ENCODE measurements around the gene ANXA8L1.
"Not testable (repeated sequence)": the region's sequence is repeated elsewhere in the genome, so short reads cannot be mapped to it uniquely, and the experiment has no call there.

The ANXA8L1 gene

DNA sequence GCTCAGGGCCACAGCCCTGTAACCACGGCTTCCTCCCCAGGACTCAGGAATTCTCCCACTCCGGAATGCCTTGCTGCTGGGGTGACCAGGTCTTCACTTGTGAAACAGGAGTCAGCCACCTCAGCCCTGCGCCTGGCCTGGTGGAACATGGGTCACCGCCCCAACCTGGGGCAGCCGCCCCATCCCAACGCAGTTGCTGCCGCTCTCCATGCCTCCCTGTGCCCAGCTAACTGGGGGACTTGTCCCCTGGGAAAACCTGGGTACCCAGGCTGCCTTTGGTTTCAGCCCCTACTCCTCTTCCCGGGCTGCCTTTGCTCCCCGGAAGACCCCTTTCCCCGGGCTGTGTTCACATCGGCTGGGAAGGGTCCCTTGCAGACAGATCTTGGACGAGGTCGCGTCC is 22.2 kb downstream of the ANXA8L1 start:
- not testable (repeated sequence) for DNase-seq (ENCODE audit: low spot score)

DNA sequence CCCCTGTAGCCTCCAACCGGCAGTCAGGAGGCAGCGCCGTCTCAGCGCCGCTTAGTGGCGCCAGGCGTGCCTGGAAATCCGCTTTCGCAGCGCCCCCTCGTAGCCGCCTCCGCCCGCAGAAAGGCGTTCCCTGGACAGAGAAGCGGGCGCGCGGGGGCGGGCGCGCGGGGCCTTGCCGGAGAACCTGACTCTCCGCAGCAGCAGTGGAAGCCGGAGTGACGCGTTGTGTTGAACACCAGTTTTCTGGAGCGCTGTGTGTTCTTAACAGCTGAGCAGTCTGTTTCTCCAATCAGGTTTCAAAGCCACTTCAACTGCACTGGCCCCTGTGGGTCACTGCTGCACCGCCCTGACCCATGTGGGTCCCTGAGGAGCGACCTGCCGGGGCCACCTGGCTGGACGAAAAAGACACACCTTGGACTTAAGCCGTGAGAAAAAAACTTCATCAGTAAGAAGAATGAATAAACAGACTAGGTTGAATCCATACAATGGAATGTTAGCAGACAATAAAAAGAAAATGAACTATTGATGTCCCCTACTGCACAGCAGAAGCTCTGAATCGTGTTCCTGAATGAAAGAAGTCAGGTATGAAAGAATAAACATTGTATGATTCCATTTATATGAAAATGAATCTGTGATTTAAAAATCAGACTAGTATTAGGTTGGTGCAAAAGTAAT is 22.8 kb downstream of the ANXA8L1 start:
- not testable (repeated sequence) for DNase-seq (ENCODE audit: low spot score)

DNA sequence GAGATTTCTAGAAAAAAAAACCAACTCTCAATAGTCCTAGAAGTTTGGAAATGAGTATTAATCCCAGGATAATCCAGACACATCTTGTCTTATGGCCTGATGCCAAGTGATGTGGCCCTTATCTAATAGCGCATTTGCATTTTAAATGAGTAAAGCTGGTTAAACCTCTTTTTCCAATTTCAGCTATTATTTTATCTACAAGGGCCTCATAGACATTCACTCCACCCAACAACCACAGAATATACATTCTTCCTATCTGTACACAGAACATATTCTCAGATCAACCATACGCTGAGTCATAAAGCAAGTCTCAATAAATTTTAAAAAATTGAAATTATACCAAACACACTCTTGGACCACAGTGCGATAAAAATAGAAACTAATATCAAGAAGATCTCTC is 34.0 kb downstream of the ANXA8L1 start:
- DNase-seq (ENCODE audit: low spot score), result not testable (repeated sequence)

DNA sequence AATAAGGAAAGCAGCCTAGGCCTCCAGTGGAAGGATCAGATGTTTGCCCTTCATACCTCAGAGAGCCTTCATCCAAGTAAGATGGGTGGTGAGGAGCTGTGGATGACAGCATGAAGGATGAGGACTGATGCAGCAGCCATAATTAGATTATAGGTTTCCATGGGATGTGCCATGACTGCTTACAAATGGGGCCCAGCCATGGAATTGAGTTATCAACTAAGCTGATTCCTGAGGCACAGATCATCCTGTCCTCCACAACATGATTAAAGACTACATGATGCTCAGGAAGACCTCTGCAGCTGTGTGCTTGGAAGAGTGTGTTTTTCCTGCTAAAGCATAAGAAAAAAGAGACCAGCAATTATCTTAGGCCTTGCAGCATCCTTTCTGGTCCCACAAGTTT is 35.5 kb downstream of the ANXA8L1 start:
- DNase-seq (ENCODE audit: low spot score), result not testable (repeated sequence)

DNA sequence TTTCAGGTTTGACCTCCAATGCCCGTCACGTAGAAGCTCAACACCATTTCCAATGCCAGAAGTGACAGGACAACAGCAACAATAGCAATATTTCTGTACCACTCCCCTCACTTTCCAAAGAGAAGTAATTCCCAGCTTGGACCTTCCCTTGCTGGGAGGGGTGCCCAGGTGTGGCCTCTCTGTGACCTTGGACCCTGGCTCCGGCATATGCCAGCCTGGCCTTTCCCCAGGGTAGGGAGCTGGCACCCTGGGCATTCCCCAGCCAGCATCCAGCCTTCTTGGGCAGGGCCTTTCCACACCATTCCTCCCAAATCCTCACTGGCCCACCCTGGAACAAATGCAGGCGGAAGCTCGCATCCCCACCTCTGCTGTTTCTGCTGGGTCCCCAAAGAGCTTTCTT is 37.1 kb downstream of the ANXA8L1 start:
- not testable (repeated sequence) for DNase-seq (ENCODE audit: low spot score)

DNA sequence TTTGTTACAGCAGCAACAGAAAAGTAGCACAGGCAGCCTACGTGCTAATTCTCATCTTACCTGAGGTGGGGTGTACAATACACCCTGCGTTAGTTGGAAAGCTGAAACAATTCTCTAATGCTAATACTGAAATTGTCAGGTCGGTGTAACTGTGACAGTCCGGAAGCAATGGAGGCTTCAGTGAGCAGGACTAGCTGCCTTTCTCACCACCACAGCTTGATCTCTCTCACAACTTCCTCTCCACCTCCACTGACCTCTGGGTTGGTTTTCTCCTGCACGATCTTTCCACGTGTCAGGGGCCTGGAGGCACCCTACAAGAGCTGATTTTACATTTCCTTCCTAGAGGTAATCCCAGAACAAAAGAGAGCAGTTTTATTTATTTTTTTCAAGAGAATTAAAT is 39.7 kb downstream of the ANXA8L1 start:
- not testable (repeated sequence) for DNase-seq (ENCODE audit: low spot score)

DNA sequence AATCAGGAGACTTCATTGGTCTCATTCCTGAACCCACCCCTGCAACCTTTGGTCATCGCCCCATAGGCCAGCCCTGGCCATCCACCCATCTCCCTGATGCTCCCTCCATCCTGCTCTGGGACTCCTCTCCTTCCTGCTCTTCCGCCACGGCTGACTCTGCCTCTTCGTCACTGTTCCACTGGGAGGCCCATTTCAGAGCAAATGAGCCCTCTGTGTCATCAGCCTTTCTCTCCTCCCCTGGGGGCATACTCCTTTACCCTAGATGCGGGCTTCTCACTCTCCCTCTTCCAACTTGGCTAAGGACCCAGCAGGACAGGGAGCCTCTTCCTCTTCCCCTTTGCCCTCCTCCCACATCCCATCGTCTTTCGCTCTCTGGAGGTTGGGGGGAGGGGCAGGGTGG is 42.7 kb downstream of the ANXA8L1 start:
- DNase-seq (ENCODE audit: low spot score), result not testable (repeated sequence)

DNA sequence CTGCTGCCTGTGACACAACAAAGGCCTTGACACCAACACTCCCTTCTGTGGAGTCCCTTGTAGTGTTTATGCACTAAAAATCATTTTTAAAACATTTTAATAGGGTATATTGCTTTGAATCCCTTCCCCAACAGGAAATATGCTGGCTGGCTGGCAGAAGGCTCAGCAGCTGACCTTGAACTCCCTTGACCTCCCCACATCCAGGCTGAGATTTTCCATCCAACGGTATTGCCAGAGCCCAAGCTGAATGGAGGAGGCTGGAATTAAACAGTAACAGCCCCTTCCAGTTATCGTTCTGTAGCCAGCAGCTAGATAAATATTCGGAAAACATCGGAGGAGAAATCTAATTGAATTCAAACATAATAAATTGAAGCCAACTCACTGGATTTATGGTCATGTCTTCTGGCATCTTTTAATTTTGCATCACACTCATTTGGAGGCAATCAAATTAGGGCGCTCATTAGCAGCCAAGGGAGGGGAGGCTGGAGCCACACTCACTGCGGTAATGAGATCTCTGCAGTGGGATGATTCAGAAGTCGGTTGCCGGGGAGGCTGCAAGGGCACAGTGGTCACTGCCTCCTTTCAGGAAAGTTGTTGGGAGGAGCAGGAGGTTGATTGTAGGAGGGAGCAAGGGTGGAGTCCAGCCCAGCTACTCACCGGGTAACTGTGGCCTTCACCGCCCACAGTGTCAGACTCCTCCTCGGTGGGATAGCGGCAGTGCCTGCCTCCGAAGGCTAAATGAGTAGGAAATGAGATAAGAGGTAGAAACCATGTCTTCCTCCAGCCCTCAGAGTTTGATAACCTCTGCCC is 44.2 kb downstream of the ANXA8L1 start:
- not testable (repeated sequence) for DNase-seq (ENCODE audit: low spot score)

DNA sequence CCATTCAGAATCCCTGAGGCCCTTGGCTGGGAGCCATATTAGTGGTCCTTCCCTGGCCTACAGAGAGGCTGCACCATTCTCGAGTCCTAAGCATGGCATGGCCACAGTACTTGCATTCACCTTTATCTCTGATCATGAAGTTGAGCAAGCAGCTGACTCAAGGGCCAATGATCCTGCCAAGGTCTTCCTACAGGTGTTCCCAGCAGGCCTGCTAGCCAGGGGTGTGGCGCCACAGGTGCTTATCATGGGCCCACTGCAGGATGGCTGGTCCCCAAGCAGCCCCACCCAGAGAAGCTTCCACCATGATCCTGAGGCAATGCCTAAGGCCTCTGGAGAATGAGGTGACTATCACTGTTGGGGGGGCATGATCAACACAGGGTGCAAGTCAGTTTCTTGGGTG is 48.0 kb downstream of the ANXA8L1 start:
- not testable (repeated sequence) for DNase-seq (ENCODE audit: low spot score)

DNA sequence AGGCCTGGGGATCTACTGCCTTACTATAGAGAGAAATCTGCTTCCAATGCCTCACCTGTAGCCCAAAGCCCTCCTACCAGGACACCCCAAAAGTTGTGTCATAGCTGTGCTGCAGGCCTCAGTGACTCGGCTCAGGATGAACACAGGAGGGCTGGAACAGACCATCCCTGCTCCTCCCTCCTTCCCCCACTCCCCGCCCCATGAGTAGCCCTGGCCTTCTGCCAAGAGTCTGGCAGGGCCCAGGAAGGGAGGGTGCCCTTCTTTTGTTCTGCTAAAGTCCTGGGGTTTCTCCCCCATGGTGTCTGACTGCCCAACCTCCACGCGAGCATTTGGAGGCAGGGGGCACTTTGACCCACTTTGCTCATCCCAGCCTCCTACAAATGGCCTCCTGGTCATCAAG is 65.4 kb downstream of the ANXA8L1 start:
- DNase-seq (ENCODE audit: low spot score), result not testable (repeated sequence)
